Measurements from ENCODE around the gene FBXO48.
"Not testable (repeated sequence)": the region's sequence is repeated elsewhere in the genome, so short reads cannot be mapped to it uniquely, and the experiment has no call there.

Gene FBXO48

DNA sequence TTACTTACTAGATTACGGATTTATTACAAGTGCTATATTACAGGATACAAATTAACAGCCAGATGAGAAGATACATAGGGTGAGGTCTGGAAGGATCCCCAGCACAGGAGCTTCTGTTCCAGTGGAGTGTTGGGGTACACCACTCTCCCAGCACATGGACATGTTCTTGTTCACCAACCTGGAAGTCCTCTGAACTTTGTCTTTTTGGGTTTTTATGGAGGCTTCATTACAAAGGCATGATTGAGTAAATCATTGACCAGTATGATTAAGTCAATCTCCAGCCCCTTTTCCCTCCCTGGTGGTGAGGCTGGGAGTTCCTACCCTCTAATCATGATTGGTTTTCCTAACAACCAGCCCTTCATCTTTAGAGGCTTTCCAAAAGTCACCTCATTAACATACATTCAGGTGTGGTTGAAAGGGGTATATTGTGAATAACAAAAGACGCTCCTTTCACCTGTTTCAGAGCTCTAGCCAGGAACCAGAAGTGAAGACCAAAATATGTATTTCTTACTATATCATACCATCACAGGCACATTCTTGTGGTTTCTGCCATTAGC, 38.6 kb upstream of the FBXO48 start:
- no peak for DNase-seq (ENCODE audit: extremely low read depth, low read depth)

DNA sequence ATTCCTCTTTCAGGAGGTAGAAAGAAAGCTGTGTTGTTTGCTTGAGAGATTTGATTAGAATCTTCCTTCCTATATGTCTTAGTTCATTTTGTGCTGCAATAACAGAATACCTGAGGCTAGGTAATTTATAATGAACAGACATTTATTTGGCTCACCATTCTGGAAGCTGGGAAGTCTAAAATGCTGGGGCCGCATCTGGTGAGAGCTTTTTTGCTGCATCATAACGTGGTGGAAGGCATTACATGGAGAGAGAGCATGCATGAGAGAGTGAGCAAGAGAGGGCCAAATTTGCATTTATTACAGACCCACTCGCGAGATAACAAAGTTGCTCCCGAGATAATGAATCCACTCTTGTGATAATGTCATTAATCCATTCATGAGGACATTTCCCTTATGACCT, 34.7 kb upstream of the FBXO48 start:
- no peak for DNase-seq (ENCODE audit: extremely low read depth, low read depth)

More for the DNA sequence above, 38.6 kb upstream of the FBXO48 start:
- no peak for TF ChIP-seq CTCF (IDR thresholded peaks at IDR 0.05; ENCODE audit: low read depth, low read length)

DNA sequence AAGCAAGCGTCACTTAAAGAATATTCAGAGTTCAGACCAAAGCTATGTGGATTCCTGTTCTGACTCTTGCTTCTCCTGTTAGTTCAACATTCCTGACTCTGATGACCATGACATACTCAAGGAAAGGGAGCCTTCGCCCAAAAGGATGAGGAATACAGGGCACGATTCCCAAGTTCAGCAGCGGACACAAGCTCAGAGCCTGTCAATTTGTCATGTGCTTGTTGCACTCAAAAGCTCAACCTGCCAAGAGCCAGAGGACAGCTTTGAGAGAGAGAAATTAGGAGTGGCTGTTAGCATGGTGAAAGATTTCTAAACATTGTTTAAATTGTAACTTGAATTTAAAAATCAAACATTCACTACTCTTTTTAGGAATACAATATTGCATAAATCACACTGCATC, 33.6 kb upstream of the FBXO48 start:
- TF ChIP-seq CTCF (IDR thresholded peaks at IDR 0.05; ENCODE audit: low read depth, low read length): no peak
- no peak for DNase-seq (ENCODE audit: extremely low read depth, low read depth)

More for the DNA sequence above, 34.7 kb upstream of the FBXO48 start:
- no peak for TF ChIP-seq CTCF (IDR thresholded peaks at IDR 0.05; ENCODE audit: low read depth, low read length)

- DNase-seq (ENCODE audit: extremely low read depth, low read depth): no peak
- TF ChIP-seq CTCF (IDR thresholded peaks at IDR 0.05; ENCODE audit: low read depth, low read length): no peak
Measured at GRCh38 chr2:68499133-68499532, 32.0 kb upstream of the FBXO48 start.

GRCh38 chr2:68491582-68491981, 24.5 kb upstream of the FBXO48 start:
- TF ChIP-seq CTCF (IDR thresholded peaks at IDR 0.05; ENCODE audit: low read depth, low read length): no peak
- no peak for DNase-seq (ENCODE audit: extremely low read depth, low read depth)

DNA sequence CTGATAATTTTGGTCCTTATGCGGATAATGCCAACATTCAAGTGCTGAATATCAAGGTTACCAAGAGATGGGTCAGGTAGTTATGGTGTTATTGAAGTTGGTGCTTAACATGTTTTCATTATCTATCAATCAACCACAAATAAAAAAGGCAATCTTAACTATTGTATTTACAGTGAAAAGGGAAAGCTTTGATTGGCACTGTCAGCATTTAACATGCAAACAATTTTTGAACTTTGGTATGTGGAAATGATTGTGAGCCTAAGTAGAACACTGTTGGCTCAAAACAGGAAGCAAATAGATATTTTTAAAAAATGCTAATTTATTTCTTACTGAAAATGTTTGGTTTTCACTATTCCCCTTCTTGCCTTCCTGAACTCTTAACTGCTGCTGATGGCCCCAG, 22.2 kb upstream of the FBXO48 start:
- no peak for DNase-seq (ENCODE audit: extremely low read depth, low read depth)
- TF ChIP-seq CTCF (IDR thresholded peaks at IDR 0.05; ENCODE audit: low read depth, low read length): no peak

GRCh38 chr2:68488605-68489004, 21.5 kb upstream of the FBXO48 start:
- not testable (repeated sequence) for DNase-seq (ENCODE audit: extremely low read depth, low read depth)

DNA sequence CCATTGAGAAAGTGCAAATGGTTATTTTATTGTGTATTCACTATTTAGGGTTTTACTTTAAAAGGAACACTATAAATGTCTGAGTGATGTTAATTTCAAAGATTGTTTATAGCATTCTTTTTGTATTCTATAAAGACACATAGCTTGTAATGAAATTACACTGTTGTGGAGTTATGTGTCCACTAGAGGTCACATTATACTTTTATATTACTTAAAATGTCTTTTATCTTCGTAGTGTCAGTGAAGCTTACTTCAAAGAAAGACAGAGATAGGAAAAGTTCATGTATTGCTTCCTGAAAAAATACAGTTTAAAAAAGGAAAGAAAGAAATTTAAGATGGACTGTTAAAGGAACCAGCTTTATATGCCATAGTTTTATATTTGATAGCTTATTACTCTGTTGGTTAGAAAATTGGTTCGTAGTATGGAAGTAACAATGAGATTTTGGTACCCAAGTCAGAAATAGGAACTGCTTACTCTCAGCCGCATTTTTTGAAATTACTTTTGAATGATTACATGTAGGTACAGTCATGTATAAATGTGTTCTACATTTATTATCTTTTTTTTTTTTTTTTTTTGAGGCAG, 20.8 kb upstream of the FBXO48 start:
- peak; percentile 46 for TF ChIP-seq CTCF (IDR thresholded peaks at IDR 0.05; ENCODE audit: low read depth, low read length)
- DNase-seq (ENCODE audit: extremely low read depth, low read depth): no peak

Data from AG09319 (cell line).